Anterior cingulate cortex (tissue), 58 donors: ENCODE data around the gene PRKN.
"Not testable (repeated sequence)": the region's sequence is repeated elsewhere in the genome, so short reads cannot be mapped to it uniquely, and the experiment has no call there.

Experiments
- DNase-seq, 58 donors: peaks; one replicate each; lab custom pipeline; 2025; lab: John Stamatoyannopoulos, UW

PRKN gene

DNA sequence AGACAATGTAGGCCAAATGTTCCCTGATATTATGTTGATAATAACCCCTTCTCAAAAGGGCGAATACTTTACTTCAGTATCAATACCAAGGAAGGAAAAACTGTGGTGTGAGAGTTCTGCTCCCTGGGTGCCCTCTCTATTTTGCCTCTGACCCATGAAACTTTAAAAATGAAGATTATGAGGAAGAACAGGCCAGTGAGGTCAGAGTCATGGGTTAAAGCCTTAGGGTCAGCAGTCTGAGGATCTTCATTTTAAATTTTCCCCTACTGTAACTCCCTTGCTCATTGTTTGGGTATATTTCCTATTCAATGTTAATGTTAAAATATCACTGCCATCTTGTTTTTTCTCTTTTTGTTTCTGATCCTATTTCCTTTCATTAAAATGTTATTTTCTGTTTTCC lies 47.9 kb downstream of the PRKN start:
- no peak for DNase-seq

- not testable (repeated sequence) for DNase-seq
Observed at GRCh38 chr6:162678896-162679295, 48.7 kb downstream of the PRKN start.

DNA sequence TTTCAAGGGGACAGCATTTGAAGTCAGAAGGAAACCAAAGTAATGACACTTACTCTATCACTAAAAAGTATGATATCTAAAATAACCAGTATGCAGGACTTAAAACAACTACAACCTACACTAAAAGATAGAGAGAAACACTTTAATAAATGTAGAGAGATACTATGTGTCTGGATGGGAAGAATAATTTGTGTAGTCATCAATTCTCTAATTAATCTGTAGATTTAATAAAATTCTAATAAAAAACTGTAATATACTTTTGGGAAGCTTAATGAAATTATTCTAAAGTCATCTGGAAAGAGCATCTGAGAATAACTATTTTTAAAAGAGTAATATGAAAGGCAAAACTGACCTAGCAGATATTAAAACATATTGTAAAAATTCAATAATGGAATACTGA lies 52.1 kb downstream of the PRKN start:
- DNase-seq, result no peak

DNA sequence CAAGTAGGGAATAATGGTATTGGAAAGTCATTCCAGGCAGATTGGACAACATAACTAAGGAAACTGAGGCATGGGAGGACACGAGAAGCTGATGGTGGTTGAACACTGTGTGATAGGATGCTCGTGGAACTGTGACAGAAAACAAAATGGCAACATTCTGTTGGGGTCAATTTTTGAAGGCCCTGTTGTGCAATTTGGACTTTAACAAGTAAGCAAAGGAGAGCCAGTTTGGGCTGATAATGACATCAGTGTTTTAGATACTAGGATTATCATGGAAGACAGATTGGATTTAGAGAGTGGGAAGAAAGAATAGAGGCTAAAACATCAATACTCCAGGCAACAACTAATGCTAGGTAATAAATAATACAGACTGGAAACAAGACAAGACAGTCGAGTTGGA lies 53.1 kb downstream of the PRKN start:
- DNase-seq, result no peak

GRCh38 chr6:162671580-162672165 lies 55.9 kb downstream of the PRKN start:
- no peak for DNase-seq

- DNase-seq, result no peak
Observed at GRCh38 chr6:162670345-162670744, 57.2 kb downstream of the PRKN start.

- DNase-seq, result no peak
Observed at GRCh38 chr6:162666246-162666645, 61.3 kb downstream of the PRKN start.

GRCh38 chr6:162653808-162654207 lies 73.8 kb downstream of the PRKN start:
- no peak for DNase-seq

DNA sequence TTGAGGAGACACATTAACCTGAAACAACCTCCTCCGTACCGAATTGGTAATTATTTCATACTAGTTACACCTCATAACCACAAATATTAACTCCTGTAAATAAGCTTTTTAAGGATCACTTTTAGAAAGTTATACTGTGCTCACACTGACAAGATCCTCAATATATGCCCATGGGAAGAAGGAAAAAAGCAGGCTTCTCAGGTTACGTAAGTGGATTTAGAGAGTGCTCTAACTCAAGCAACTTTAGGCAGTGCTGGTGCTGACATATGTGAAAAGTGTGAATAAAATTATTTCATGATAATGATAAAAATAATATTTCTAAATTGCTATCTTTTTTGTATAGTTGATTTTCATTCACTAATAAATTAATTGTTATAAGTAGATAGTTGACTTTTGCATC lies 76.1 kb downstream of the PRKN start:
- no peak for DNase-seq

- no peak for DNase-seq
Observed at GRCh38 chr6:162649271-162649670, 78.3 kb downstream of the PRKN start.

DNA sequence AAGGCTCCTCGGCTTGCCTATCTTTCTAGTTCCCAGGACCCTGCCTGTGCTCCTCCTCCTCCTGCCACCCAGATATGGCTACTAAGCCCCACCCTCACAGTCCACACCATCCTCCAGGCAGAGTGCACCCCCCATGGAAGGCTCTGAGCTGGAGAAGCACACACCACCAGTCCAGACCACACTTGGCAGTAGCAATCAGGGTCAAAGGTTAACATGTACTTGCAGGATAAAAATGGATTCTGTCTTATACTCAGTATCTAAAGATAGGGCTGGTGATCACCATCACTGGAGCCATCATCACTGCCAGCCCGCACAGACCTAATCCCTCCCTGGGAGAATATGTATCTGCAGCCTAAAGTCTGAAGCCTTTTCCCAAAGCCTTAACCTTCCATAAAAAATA lies 83.4 kb downstream of the PRKN start:
- DNase-seq, result no peak

DNA sequence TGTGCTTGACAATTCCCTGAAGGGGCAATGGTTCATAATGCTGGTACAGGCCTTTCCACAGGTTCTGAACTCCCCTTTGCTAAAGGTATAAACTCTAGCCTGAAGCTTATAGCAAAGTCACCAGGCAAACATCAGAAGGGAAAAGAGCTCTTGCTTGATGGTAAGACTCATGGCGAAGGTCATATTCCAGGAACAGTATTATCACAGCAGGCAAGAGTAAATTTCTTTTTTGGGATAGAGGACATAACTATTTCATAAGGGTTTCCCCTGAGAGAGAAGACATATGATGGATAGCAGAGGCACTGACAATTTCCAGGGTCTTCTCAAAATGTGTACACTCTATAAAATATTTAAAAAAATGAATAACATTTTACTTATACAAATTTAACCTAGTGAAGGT lies 86.8 kb downstream of the PRKN start:
- no peak for DNase-seq

DNA sequence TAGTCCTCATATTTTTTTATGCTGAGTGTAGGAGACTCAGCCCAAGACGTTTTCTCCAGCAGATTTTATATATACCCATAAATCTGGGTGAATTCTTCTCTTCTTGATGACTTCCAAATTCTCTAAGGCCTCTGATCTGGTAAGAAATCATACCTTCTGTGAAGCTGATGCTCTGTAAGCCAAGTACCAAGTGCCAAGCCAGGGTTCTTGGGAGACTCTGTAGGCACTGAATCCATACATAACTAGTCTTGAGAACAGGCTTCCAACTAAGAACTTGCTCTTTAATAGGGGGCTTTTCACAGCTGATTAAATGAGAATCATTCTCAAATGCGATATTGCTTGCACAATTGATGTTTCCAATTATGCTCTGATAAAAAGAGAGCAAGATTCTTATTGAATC lies 87.6 kb downstream of the PRKN start:
- no peak for DNase-seq

- no peak for DNase-seq
Observed at GRCh38 chr6:162638931-162639574, 88.5 kb downstream of the PRKN start.

DNA sequence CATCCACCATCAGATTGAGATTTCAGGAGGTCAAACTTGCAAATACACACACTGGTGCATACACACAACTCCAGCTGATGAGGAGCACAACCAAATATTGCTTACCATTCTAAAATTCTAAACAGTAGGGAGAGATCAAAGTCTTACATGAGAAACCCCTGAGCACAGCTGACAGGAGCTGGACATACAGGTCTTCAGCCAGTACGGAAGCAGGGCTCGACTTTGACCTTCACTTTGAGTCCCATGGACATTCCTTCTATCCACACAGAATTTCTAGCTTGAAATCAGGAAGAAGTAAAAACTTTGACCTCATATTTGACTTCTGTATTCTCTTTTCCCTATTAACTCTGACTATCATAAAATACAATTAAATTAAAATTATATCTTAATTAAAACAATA lies 90.2 kb downstream of the PRKN start:
- DNase-seq, result no peak

GRCh38 chr6:162636167-162636566 lies 91.4 kb downstream of the PRKN start:
- no peak for DNase-seq

DNA sequence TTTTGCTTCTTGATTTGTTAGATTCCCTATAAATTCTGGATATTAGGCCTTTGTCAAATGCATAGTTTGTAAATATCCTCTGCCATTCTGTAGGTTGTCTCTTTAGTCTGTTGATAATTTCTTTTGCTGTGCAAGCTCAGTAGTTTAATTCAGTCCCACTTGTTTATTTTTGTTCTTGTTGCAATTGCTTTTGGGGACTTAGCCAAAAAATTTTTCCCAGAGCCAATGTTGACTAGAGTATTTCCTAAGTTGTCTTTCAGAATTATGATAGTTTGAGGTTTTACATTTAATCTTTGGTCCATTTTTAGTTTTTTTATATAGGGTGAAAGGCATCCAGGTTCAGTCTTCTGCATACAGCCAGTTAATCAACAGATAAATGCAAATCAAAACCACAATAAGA lies 96.0 kb downstream of the PRKN start:
- DNase-seq, result no peak

DNA sequence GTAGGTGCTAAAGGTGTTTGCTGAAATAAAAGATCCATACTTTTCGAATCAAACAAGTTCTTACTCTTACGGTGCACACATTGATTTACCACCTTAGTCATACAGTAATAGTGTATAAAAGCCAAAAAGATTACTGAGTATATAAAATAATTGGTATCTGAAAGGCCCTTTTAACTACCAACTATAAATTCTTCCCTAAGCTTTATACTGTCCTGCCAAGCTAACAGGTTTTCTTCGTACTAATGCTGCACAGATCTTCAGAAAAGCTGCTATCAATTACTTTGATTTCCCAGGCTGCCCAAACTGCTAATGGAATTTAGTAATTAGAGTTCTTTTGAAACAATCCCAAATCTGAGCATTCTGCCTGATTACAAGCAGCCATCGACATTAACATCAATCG lies 97.5 kb downstream of the PRKN start:
- no peak for DNase-seq

DNA sequence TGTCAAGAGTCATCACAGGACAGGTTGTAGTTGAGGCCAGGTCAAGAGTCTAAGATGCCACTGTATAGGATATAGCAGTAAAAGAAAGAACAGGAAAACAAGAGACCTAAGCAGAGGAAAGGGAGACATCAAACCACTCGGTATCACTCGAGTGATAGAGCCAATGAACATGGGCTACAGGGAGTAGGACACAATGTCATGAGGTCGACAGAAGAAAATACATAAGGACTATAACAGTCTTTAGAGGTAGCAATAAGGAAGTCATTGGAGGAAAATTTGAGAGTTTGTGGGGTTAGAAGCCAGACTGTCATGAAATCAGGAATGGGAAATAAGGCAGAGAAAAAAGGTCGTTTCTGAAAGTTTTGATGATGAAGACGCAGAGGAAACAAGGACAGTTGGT lies 99.7 kb downstream of the PRKN start:
- DNase-seq, result no peak

DNA sequence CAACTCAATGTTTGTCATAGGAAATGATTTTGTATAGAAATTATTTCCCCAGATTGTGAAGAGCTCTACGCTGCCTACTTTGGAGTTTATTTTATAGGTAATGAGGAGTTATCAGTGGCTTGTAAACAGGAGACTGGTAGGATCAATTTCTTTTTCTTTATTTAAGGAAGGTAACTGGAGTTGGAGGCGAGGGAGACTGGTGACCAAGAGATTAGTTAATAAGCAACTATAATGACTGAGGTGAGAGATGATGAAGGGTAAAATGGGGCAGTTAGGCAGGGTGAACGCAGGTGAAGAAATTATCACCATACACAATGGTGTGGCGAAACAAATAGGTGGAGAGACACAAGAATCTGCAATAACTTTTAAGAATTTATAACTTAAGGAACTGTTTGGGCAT lies 100.2 kb downstream of the PRKN start:
- DNase-seq, result no peak

GRCh38 chr6:162626869-162627268 lies 100.7 kb downstream of the PRKN start:
- DNase-seq, result no peak

DNA sequence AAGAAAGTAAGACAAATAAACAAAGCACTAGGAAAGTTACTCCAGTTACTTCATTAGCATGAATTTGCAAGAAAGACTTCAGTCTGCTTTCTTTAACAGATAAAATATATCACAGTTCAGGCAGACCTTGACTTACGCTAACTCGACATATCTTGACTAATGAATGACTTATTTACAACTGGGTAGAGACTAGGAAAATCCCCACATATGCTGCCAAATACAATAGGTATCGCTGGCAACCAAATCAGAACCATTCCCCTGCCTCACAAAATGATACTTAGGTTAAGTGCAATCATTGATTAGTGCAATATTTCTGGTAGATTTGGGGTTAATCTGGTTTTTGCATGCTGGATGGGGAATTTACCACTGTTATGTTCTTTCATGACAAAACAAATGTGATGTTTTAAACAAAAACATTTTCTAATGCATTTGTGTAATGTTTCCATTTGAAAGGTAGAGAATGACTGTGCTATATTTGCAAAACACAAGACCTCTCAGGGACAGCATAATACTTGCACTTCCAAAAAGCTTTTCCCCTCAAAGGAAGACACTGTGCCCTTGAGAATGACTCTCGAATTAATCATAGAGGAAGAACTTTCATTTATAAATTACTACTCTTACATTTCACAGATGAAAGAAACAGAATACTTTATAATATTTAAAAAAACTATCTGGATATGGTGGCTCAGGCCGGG lies 101.6 kb downstream of the PRKN start:
- DNase-seq, result no peak
